ENCODE data around the gene ERICH4.
A peak's percentile ranks its signal among the peaks of the same experiment; 100 is the strongest.

Gene ERICH4

GRCh38 chr19:41426952-41427646, 15.9 kb upstream of the ERICH4 start, which contains the start of gene B3GNT8:
Gene B3GNT8 (minus strand): TSS chr19:41427374. CDS start chr19:41426778, 596 bp downstream.
- DNase-seq (ENCODE audit: low read depth, low spot score): peak; percentile 64
- peak within 1 kb of the TSS; percentile 40 for H3K4me3 ChIP-seq (ENCODE audit: low read depth, low read length)
- in situ Hi-C loops (cut with HindIII; ENCODE audit: low sequenced_read_pairs): no loop called here
- no peak for TF ChIP-seq CTCF (IDR thresholded peaks at IDR 0.05; ENCODE audit: low read depth, low read length)

- no peak for TF ChIP-seq CTCF (IDR thresholded peaks at IDR 0.05; ENCODE audit: low read depth, low read length)
- H3K4me3 ChIP-seq (ENCODE audit: low read depth, low read length): peak overlapping the region; percentile 20
- no peak for DNase-seq (ENCODE audit: low read depth, low spot score)
- in situ Hi-C loops (cut with HindIII; ENCODE audit: low sequenced_read_pairs): no loop called here
These were observed 15.1 kb upstream of the ERICH4 start for GRCh38 chr19:41427647-41428480.

- no peak for DNase-seq (ENCODE audit: low read depth, low spot score)
- no peak for TF ChIP-seq CTCF (IDR thresholded peaks at IDR 0.05; ENCODE audit: low read depth, low read length)
- in situ Hi-C loops (cut with HindIII; ENCODE audit: low sequenced_read_pairs): no loop called here
- H3K4me3 ChIP-seq (ENCODE audit: low read depth, low read length): no peak overlapping the region
These were observed 14.5 kb upstream of the ERICH4 start for GRCh38 chr19:41428481-41428859.

GRCh38 chr19:41430922-41431321, 12.0 kb upstream of the ERICH4 start:
- no peak for DNase-seq (ENCODE audit: low read depth, low spot score)
- in situ Hi-C loops (cut with HindIII; ENCODE audit: low sequenced_read_pairs): no loop called here
- no peak overlapping the region for H3K4me3 ChIP-seq (ENCODE audit: low read depth, low read length)
- TF ChIP-seq CTCF (IDR thresholded peaks at IDR 0.05; ENCODE audit: low read depth, low read length): no peak

GRCh38 chr19:41431426-41432386, 11.2 kb upstream of the ERICH4 start:
- peak; percentile 14 for DNase-seq (ENCODE audit: low read depth, low spot score)
- in situ Hi-C loops (cut with HindIII; ENCODE audit: low sequenced_read_pairs): no loop called here
- H3K4me3 ChIP-seq (ENCODE audit: low read depth, low read length): no peak overlapping the region
- peak; percentile 49 for TF ChIP-seq CTCF (IDR thresholded peaks at IDR 0.05; ENCODE audit: low read depth, low read length)

GRCh38 chr19:41433171-41433570, 9.8 kb upstream of the ERICH4 start:
- no peak for TF ChIP-seq CTCF (IDR thresholded peaks at IDR 0.05; ENCODE audit: low read depth, low read length)
- no peak for DNase-seq (ENCODE audit: low read depth, low spot score)
- no peak overlapping the region for H3K4me3 ChIP-seq (ENCODE audit: low read depth, low read length)
- in situ Hi-C loops (cut with HindIII; ENCODE audit: low sequenced_read_pairs): no loop called here
